ENCODE data around the gene TXNL1. TPM values are rescaled to one million over a fixed set of nuclear protein-coding genes. Genes with fewer than 3 reads are reported as not detected.

The TXNL1 gene
- total RNA-seq, 1 donor from 2014 or later, result 77.0 TPM

- no peaks in the 10 kb centered on the region for H3K9me3 Mint-ChIP-seq (ENCODE audit: unreplicated experiment)
- Histone ChIP-seq H3K4me2 (ENCODE audit: low read length) (peak overlapping the region; percentile 63), H3K79me2 (ENCODE audit: insufficient read depth, low read length) (no peaks in the 10 kb centered on the region), H3K4me1 (ENCODE audit: insufficient read depth, low read length) (peaks cover 3% of the 10 kb centered on the region), H3K27ac (ENCODE audit: low read depth, low read length) (no peak overlapping the region), H3K9me3 (ENCODE audit: insufficient read depth, low read depth, low read length) (no peaks in the 10 kb centered on the region), H3K36me3 (ENCODE audit: insufficient read depth, low read length) (no peaks in the 10 kb centered on the region), H4K20me1 (ENCODE audit: insufficient read depth, low read length) (no peaks in the 10 kb centered on the region), H3K4me3 (ENCODE audit: insufficient read depth, low read depth, low read length) (no peak overlapping the region), H3K27me3 (ENCODE audit: insufficient read depth, low read length) (no peaks in the 10 kb centered on the region), H3K9ac (ENCODE audit: low read length) (no peak overlapping the region), H2AFZ (ENCODE audit: low read depth, low read length) (peak overlapping the region; percentile 62)
- H3K36me3 Mint-ChIP-seq (ENCODE audit: low read depth, unreplicated experiment), result no peaks in the 10 kb centered on the region
- H3K27me3 Mint-ChIP-seq (ENCODE audit: low read depth, unreplicated experiment), result no peaks in the 10 kb centered on the region
- TF ChIP-seq CTCF (IDR thresholded peaks at IDR 0.05; ENCODE audit: insufficient read depth, low read depth, low read length), result no peak
- FAIRE-seq, result no peak
- peaks cover 4% of the 10 kb centered on the region for H3K4me1 Mint-ChIP-seq (ENCODE audit: low read depth, unreplicated experiment)
- no peak for DNase-seq (ENCODE audit: low read depth)
- no peak overlapping the region for H3K4me3 Mint-ChIP-seq (ENCODE audit: unreplicated experiment)
- no peak overlapping the region for H3K27ac Mint-ChIP-seq (ENCODE audit: unreplicated experiment)
These were observed 61.4 kb downstream of the TXNL1 start for GRCh38 chr18:56576826-56577573.

GRCh38 chr18:56575819-56576663, 62.4 kb downstream of the TXNL1 start:
- Mint-ChIP-seq H3K4me3 (ENCODE audit: unreplicated experiment) (no peak overlapping the region), H3K9me3 (ENCODE audit: unreplicated experiment) (no peaks in the 10 kb centered on the region), H3K27me3 (ENCODE audit: low read depth, unreplicated experiment) (no peaks in the 10 kb centered on the region), H3K36me3 (ENCODE audit: low read depth, unreplicated experiment) (no peaks in the 10 kb centered on the region), H3K4me1 (ENCODE audit: low read depth, unreplicated experiment) (peaks cover 4% of the 10 kb centered on the region), H3K27ac (ENCODE audit: unreplicated experiment) (no peak overlapping the region)
- Histone ChIP-seq H3K4me2 (ENCODE audit: low read length) (peak overlapping the region; percentile 14), H3K79me2 (ENCODE audit: insufficient read depth, low read length) (no peaks in the 10 kb centered on the region), H3K27me3 (ENCODE audit: insufficient read depth, low read length) (no peaks in the 10 kb centered on the region), H3K36me3 (ENCODE audit: insufficient read depth, low read length) (no peaks in the 10 kb centered on the region), H4K20me1 (ENCODE audit: insufficient read depth, low read length) (no peaks in the 10 kb centered on the region), H3K4me3 (ENCODE audit: insufficient read depth, low read depth, low read length) (no peak overlapping the region), H3K4me1 (ENCODE audit: insufficient read depth, low read length) (peaks cover 3% of the 10 kb centered on the region), H3K9ac (ENCODE audit: low read length) (no peak overlapping the region), H3K9me3 (ENCODE audit: insufficient read depth, low read depth, low read length) (no peaks in the 10 kb centered on the region), H2AFZ (ENCODE audit: low read depth, low read length) (no peak overlapping the region), H3K27ac (ENCODE audit: low read depth, low read length) (no peak overlapping the region)
- TF ChIP-seq CTCF (IDR thresholded peaks at IDR 0.05; ENCODE audit: insufficient read depth, low read depth, low read length) (peak; percentile 75), EZH2 (IDR thresholded peaks at IDR 0.05; ENCODE audit: insufficient read depth, low read length) (no peak)
- DNase-seq (ENCODE audit: low read depth) (peak; percentile 28), FAIRE-seq (peak; percentile 65)

Measured in astrocyte (in vitro differentiated cells and primary cell).